ENCODE measurements around the gene TJP2. TPM values are rescaled to one million over a fixed set of nuclear protein-coding genes. Genes with fewer than 3 reads are reported as not detected.

The TJP2 gene
- total and polyA plus RNA-seq, 2 of the 4 experiments (the other 2 are of a cell fraction) = 38.3 to 49.3 TPM

GRCh38 chr9:69140123-69140735 lies 33.8 kb upstream of the TJP2 start:
- no peak overlapping the region for H4K91ac ChIP-seq (ENCODE audit: insufficient read depth, low read depth, low read length)
- H3K4ac ChIP-seq (ENCODE audit: low read depth, low read length) = no peak overlapping the region
- no peak overlapping the region for H3K56ac ChIP-seq (ENCODE audit: extremely low read depth, insufficient read depth, low read length)
- CTCF ChIA-PET = no interaction called here
- dilution Hi-C loops (cut with HindIII; ENCODE audit: low sequenced_read_pairs, unreplicated experiment) = no loop called here
- H3K18ac ChIP-seq (ENCODE audit: low read depth, low read length) = no peak overlapping the region
- BruUV-seq (replicated peaks) = no TSS peak
- H3K27ac ChIP-seq (ENCODE audit: insufficient read depth, low read length) = no peak overlapping the region
- peaks cover 0 to 36% of the 10 kb centered on the region in 2 experiments; a peak in 3 of 4 replicates for H3K79me1 ChIP-seq (ENCODE audit: low read depth in 1 of 2, low read length in 2 of 2)
- H3K27me3 ChIP-seq (ENCODE audit: control insufficient read depth, insufficient read depth, low read length) = no peaks in the 10 kb centered on the region
- no peak overlapping the region for H2BK120ac ChIP-seq (ENCODE audit: low read depth, low read length)
- no peaks in the 10 kb centered on the region for H3K9me3 ChIP-seq (ENCODE audit: control insufficient read depth, insufficient read depth, low read length)
- no peak overlapping the region for H3K9ac ChIP-seq (ENCODE audit: low read depth, low read length)
- no peak overlapping the region for H4K8ac ChIP-seq (ENCODE audit: low read depth in 2 of 2, low read length in 2 of 2)
- in situ Hi-C loops (cut with MboI; ENCODE audit: low sequenced_read_pairs) = no loop called here
- no peak overlapping the region for H2AK5ac ChIP-seq (ENCODE audit: low read depth, low read length)
- no peaks in the 10 kb centered on the region for H3K36me3 ChIP-seq (ENCODE audit: control insufficient read depth, insufficient read depth, low read length)
- H3K4me2 ChIP-seq (ENCODE audit: low read depth, low read length) = no peak overlapping the region
- H3K4me1 ChIP-seq (ENCODE audit: control insufficient read depth, insufficient read depth, low read length) = no peaks in the 10 kb centered on the region
- ATAC-seq (ENCODE audit: low read depth) (no peak), DNase-seq (no peak)
- intact Hi-C loops (cut with micrococcal nuclease) = no loop called here
- WGBS, 2 experiments (ENCODE audit: extremely low coverage in 2 of 2, insufficient read length in 1 of 2) = no CpG with 5 or more reads among the region's 5 CpGs
- H2BK15ac ChIP-seq (ENCODE audit: low read depth, low read length) = no peak overlapping the region
- TF ChIP-seq CTCF (conservative IDR thresholded peaks at IDR 0.05; ENCODE audit: low read depth, low read length) (no peak), MAZ (IDR thresholded peaks at IDR 0.05; ENCODE audit: borderline replicate concordance, low read depth, low read length) (no peak)
- H3K9me1 ChIP-seq (ENCODE audit: insufficient read depth, low read length) = peaks cover 2% of the 10 kb centered on the region; the same call in 1 of the 2 replicates
- H2BK20ac ChIP-seq (ENCODE audit: low read depth, low read length) = no peak overlapping the region
- no peak overlapping the region for H2AFZ ChIP-seq (replicated peaks; ENCODE audit: low read length, poor library complexity)
- POLR2A ChIA-PET (ENCODE audit: unreplicated experiment) = no interaction called here
- no peak overlapping the region for H3K14ac ChIP-seq (replicated peaks; ENCODE audit: low read depth, low read length)
- no peak overlapping the region for H3K23ac ChIP-seq (ENCODE audit: low read depth, low read length)
- H2AK9ac ChIP-seq (replicated peaks; ENCODE audit: low read depth, low read length, poor library complexity) = no peak overlapping the region
- no peak overlapping the region for H2BK5ac ChIP-seq (ENCODE audit: low read depth, low read length, poor library complexity, severe bottlenecking)
- no peak overlapping the region for H4K5ac ChIP-seq (ENCODE audit: low read depth, low read length)
- H3K4me3 ChIP-seq (ENCODE audit: insufficient read depth, low read depth, low read length) = no peak overlapping the region
- H4K20me1 ChIP-seq (ENCODE audit: insufficient read depth, low read length) = 0 out of 2 replicates have a peak, but pooled peaks cover 3% of the 10 kb centered on the region
